RWPE1 (cell line): ENCODE results near the gene MCM7.

Source experiments
- CTCF ChIA-PET: fragments of 350-600 bp; sonication (Branson Sonifier 250); formaldehyde crosslinking; extraction: SDS; loops from one replicate; lab custom pipeline; 2021; lab: Yijun Ruan, JAX
- POLR2A ChIA-PET: fragments of 400-600 bp; formaldehyde crosslinking; extraction: SDS; loops from one replicate; lab custom pipeline; 2020; ENCODE audit warnings: antibody characterized with exemption; ENCODE audit not compliant: low non-redundant PET; lab: Yijun Ruan, JAX
- DNase-seq: peaks from one replicate; pipeline ENCODE4 v3.0.0; 2012; ENCODE audit warnings: low spot score
- H3K27ac ChIP-seq: fragments of 450-650 bp; 2 replicates; pipeline ENCODE4 v1.5.1; 2017
- TF ChIP-seq, protein P1 (sequence below): fragments of 450-650 bp; conservative IDR thresholded peaks from 2 replicates; pipeline ENCODE4 v1.5.1; 2017; ENCODE audit warnings: low read depth, mild to moderate bottlenecking

The MCM7 gene

DNA sequence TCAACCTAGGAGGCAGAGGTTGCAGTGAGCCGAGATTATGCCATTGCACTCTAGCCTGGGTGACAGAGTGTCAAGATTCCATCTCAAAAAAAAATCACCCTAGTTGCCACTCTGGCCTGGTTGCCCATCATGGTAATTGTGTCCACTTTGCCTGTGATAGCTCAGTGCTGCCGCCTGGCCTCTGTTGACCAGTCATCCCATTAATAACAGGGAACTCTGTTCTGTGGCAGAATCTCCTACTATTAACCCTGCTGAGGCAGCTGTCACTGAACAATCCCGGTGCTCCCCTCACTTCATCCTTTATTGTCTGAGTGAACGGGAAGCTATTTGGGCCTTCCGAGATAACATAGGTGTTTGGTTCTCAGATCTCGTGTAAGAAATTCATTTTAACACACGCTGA, 34.2 kb downstream of the MCM7 start:
- ChIA-PET POLR2A (no interaction called here), CTCF (interaction anchor here (0.6 kb wide), 1 partner anchor 285 kb away, joined by 3 read pairs; no protein-coding TSS in a partner anchor)
- DNase-seq: no peak
- peak overlapping the region; percentile 10 for H3K27ac ChIP-seq
- TF ChIP-seq, protein P1, sequence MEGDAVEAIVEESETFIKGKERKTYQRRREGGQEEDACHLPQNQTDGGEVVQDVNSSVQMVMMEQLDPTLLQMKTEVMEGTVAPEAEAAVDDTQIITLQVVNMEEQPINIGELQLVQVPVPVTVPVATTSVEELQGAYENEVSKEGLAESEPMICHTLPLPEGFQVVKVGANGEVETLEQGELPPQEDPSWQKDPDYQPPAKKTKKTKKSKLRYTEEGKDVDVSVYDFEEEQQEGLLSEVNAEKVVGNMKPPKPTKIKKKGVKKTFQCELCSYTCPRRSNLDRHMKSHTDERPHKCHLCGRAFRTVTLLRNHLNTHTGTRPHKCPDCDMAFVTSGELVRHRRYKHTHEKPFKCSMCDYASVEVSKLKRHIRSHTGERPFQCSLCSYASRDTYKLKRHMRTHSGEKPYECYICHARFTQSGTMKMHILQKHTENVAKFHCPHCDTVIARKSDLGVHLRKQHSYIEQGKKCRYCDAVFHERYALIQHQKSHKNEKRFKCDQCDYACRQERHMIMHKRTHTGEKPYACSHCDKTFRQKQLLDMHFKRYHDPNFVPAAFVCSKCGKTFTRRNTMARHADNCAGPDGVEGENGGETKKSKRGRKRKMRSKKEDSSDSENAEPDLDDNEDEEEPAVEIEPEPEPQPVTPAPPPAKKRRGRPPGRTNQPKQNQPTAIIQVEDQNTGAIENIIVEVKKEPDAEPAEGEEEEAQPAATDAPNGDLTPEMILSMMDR: no peak

DNA sequence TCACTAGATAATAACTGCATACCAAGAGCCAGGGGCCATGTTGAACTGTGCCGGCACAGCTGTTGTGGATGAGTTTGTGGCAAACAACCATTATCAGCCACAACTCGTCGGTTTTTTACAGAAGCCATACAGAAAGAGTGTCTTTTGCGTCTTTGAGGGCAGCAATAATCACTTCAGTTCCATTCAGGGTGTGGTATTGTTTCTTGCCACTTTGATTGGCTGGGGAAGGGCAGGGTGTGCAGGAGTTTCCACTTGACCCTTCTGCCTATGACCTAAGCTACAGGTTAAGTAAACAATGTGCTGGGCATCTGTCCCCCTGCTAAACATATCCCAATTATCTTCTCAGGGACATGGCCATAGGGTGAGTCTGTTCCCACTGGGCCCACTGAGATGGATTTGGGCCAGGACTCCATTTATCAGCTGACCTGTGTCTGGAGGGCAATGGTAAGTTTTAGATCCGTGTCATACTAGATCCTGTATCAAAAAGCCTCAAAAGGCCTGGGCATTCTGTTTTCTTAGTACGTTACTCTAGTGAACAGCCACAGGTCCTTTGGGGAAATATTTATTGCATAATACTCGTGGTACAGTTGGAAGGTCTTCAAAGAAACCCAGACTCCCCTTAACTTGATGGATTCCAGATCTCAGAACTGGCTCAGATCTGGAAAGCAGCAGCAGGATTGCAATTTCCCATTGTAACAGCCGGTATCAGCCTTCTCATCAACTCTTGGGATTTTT, 35.6 kb downstream of the MCM7 start:
- ChIA-PET CTCF (interaction anchor here (0.6 kb wide), 1 partner anchor 147 kb away, joined by 3 read pairs; no protein-coding TSS in a partner anchor), POLR2A (no interaction called here)
- no peak for DNase-seq
- peak overlapping the region; percentile 5; the same call in 1 of the 2 replicates for H3K27ac ChIP-seq
- TF ChIP-seq, protein P1: no peak

DNA sequence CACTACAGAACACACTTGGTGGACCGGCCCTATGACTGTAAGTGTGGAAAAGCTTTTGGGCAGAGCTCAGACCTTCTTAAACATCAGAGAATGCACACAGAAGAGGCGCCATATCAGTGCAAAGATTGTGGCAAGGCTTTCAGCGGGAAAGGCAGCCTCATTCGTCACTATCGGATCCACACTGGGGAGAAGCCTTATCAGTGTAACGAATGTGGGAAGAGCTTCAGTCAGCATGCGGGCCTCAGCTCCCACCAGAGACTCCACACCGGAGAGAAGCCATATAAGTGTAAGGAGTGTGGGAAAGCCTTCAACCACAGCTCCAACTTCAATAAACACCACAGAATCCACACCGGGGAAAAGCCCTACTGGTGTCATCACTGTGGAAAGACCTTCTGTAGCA, 37.0 kb downstream of the MCM7 start:
- DNase-seq: no peak
- ChIA-PET POLR2A (no interaction called here), CTCF (no interaction called here)
- H3K27ac ChIP-seq: no peak overlapping the region; the same call in 1 of the 2 replicates
- TF ChIP-seq, protein P1: no peak

DNA sequence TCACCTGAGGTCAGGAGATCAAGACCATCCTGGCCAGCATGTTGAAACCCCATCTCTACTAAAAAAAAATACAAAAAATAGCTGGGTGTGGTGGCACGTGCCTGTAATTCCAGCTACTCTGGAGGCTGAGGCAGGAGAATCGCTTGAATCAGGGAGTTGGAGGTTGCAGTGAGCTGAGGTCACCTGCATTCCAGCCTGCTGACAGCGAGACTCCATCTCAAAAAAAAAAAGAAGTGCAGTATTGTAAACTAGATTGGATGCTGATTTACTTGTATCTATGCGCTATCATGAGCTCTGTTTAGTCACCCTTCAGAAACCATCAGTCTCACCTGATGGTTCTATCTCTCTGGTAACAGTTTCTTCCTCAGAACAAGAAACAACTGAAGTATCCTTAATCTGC, 37.8 kb downstream of the MCM7 start:
- CTCF ChIA-PET: interaction anchor here (0.7 kb wide), 1 partner anchor 168 kb away, joined by 3 read pairs; no protein-coding TSS in a partner anchor
- POLR2A ChIA-PET: no interaction called here
- H3K27ac ChIP-seq: peak overlapping the region; percentile 18; the same call in 1 of the 2 replicates
- DNase-seq: no peak
- TF ChIP-seq, protein P1: no peak

DNA sequence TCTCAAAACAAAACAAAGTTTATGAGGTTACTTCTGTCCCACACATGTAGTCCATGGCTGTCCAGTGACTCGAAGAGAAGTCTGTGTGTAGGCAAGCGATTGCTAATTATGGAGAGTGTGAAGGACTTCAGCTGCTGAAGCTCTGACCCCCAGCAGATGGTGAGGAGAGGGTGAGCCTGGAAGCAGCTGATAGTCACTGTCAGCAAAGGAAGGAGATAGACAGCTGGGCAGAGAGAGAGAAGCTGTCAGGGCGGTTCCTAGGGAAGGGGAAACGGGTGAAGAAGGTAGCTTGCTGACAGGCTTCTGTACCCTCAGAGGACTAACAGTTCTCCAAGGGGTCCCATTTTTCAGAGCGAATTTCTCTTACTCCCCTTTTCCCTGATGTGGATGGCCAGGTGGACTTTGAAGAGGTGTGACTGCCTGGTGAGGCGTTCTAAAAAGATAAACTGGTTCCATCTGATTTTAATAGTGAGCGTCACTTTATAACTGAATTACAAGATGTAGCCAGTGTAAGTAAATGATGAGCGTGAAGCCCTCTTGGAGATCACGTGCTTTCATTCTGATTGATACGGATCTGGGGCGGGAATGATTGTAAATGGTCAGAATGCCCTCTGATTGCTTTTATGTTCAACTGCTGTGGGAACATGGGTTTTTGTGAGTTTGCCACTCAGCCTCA, 39.5 kb downstream of the MCM7 start:
- 0 out of 2 replicates have a peak overlapping the region, but pooled peaks have one; percentile 0 for H3K27ac ChIP-seq
- POLR2A ChIA-PET: no interaction called here
- TF ChIP-seq, protein P1: no peak
- CTCF ChIA-PET: no interaction called here
- no peak for DNase-seq

DNA sequence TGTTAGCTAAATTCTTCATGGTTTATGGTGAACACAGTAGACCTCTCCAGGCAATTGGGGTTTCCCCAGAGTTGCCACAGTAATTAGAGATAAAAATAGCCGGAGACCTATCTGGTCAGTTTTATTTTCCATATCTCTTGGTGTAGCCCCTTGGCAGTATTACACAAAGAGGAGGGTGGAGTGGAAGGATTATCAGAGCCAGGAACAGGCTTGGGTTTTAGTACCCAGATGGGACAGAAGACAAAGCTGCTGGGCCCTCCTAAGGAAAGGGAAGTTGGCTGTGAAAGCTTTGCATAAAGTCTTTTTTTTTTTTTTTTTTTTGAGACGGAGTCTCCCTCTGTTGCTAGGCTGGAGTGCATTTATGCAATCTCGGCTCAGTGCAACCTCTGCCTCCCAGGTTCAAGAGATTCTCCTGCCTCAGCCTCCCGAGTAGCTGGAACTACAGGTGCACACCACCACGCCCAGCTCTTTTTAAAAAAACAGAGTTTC, 41.9 kb downstream of the MCM7 start:
- TF ChIP-seq, protein P1: no peak
- no peak overlapping the region for H3K27ac ChIP-seq
- DNase-seq: no peak
- CTCF ChIA-PET: interaction anchor here (0.8 kb wide), 1 partner anchor 65 kb away, joined by 3 read pairs; no protein-coding TSS in a partner anchor
- POLR2A ChIA-PET: no interaction called here
